Stimulated activated CD8-positive, alpha-beta memory T cell treated with anti-CD3 and anti-CD28 coated beads, Interleukin-7, amount 100 ng/mL, for 48 hours (primary cell): ENCODE data around the gene PDZRN4.
"Not testable (repeated sequence)": the region's sequence is repeated elsewhere in the genome, so short reads cannot be mapped to it uniquely, and the experiment has no call there.

Experiments
- DNase-seq, 2 donors: peaks; one replicate each; pipeline ENCODE4 v3.0.0-alpha.2; 2020; ENCODE audit warnings: low read depth in 1 of 2; ENCODE audit errors: extremely low read depth in 1 of 2

PDZRN4 gene

GRCh38 chr12:41548926-41549325 is 360.8 kb downstream of the PDZRN4 start:
- DNase-seq, result no peak

- no peak for DNase-seq
Observed at GRCh38 chr12:41552588-41552987, 364.5 kb downstream of the PDZRN4 start.

- DNase-seq, result no peak
Observed at GRCh38 chr12:41556176-41556575, 368.1 kb downstream of the PDZRN4 start.

- no peak for DNase-seq
Observed at GRCh38 chr12:41557344-41557743, 369.2 kb downstream of the PDZRN4 start.

- DNase-seq, result no peak
Observed at GRCh38 chr12:41558671-41559070, 370.6 kb downstream of the PDZRN4 start.

GRCh38 chr12:41563051-41563450 is 374.9 kb downstream of the PDZRN4 start:
- DNase-seq, result no peak

- no peak for DNase-seq
Observed at GRCh38 chr12:41564816-41565215, 376.7 kb downstream of the PDZRN4 start.

GRCh38 chr12:41566703-41567102 is 378.6 kb downstream of the PDZRN4 start:
- no peak for DNase-seq

- no peak for DNase-seq
Observed at GRCh38 chr12:41573445-41573844, 385.3 kb downstream of the PDZRN4 start.

- DNase-seq, result no peak
Observed at GRCh38 chr12:41576925-41577324, 388.8 kb downstream of the PDZRN4 start.

- DNase-seq, result no peak
Observed at GRCh38 chr12:41577995-41578394, 389.9 kb downstream of the PDZRN4 start.

- DNase-seq, result no peak
Observed at GRCh38 chr12:41585784-41586183, 397.7 kb downstream of the PDZRN4 start.

GRCh38 chr12:41587574-41587973 is 399.5 kb downstream of the PDZRN4 start:
- no peak for DNase-seq

- no peak for DNase-seq
Observed at GRCh38 chr12:41589878-41590277, 401.8 kb downstream of the PDZRN4 start.

- DNase-seq, result no peak
Observed at GRCh38 chr12:41596190-41596589, 408.1 kb downstream of the PDZRN4 start.

GRCh38 chr12:41604830-41605229 is 416.7 kb downstream of the PDZRN4 start:
- DNase-seq, result no peak

GRCh38 chr12:41605545-41606305 is 417.6 kb downstream of the PDZRN4 start:
- DNase-seq, result no peak

- no peak for DNase-seq
Observed at GRCh38 chr12:41606468-41607445, 418.6 kb downstream of the PDZRN4 start.

- DNase-seq, result no peak
Observed at GRCh38 chr12:41612892-41613557, 424.9 kb downstream of the PDZRN4 start.

GRCh38 chr12:41615174-41615573 is 427.1 kb downstream of the PDZRN4 start:
- DNase-seq, result not testable (repeated sequence)

- DNase-seq, result no peak
Observed at GRCh38 chr12:41619705-41620104, 431.6 kb downstream of the PDZRN4 start.
